ENCODE data around the gene CKAP4. TPM values are rescaled to one million over a fixed set of nuclear protein-coding genes. Genes with fewer than 3 reads are reported as not detected.

CKAP4 gene
- total and polyA plus RNA-seq, 2 donors (not counting 1 experiment from before 2014, with no cell fraction given), result 7.4 to 29.2 TPM

DNA sequence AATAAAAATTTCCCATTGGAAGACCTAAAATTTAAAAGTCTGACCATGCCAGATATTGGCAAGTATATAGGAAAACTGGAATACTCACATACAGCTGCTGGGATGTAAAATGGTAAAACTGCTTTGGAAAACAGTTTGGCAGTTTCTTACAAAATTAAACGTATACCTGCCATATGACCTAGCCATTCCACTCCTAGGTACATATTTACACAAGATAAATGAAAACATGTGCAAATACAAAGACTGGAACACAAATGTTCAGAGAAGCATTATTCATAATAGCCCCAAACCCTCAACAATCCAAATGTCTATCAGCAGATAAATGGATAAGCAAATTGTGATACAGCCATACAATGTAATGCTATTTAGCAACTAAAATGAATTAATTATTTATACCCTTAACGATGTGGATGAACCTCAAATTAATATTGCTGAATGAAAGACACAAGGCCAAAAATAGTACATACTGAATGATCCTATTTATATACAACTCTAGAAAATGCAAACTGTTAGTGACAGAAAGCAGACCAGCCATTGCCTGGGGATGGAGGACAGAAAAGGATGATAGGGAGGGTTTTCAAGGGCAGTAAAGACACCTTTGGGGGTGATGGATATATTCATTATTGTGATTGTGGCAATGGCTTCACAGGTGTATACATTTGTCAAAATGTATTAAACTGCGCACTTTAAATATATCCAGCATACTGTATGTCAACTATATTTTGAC, 33.4 kb upstream of the CKAP4 start:
- TF ChIP-seq, protein P1, sequence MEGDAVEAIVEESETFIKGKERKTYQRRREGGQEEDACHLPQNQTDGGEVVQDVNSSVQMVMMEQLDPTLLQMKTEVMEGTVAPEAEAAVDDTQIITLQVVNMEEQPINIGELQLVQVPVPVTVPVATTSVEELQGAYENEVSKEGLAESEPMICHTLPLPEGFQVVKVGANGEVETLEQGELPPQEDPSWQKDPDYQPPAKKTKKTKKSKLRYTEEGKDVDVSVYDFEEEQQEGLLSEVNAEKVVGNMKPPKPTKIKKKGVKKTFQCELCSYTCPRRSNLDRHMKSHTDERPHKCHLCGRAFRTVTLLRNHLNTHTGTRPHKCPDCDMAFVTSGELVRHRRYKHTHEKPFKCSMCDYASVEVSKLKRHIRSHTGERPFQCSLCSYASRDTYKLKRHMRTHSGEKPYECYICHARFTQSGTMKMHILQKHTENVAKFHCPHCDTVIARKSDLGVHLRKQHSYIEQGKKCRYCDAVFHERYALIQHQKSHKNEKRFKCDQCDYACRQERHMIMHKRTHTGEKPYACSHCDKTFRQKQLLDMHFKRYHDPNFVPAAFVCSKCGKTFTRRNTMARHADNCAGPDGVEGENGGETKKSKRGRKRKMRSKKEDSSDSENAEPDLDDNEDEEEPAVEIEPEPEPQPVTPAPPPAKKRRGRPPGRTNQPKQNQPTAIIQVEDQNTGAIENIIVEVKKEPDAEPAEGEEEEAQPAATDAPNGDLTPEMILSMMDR (IDR thresholded peaks at IDR 0.05), result no peak
- no peak for TF ChIP-seq EZH2 (IDR thresholded peaks at IDR 0.05; ENCODE audit: borderline replicate concordance, insufficient read depth, low read depth, low read length, poor library complexity, severe bottlenecking)
- H3K4me1 Mint-ChIP-seq, result peaks cover 41% of the 10 kb centered on the region
- Histone ChIP-seq H3K4me3 (ENCODE audit: control extremely low read depth in 1 of 5, extremely low read depth in 1 of 5, insufficient read depth in 1 of 5, low read depth in 2 of 5, low read length in 4 of 5) (no peak overlapping the region), H3K4me1 (ENCODE audit: control insufficient read depth in 2 of 2, insufficient read depth in 2 of 2, low read length in 2 of 2) (peaks cover 12% of the 10 kb centered on the region in 2 donors), H3K79me2 (ENCODE audit: control insufficient read depth, insufficient read depth, low read length) (no peaks in the 10 kb centered on the region), H3K36me3 (replicated peaks in 1 of 2; ENCODE audit: control extremely low read depth in 1 of 2, control insufficient read depth in 1 of 2, extremely low read depth in 1 of 2, insufficient read depth in 2 of 2, low read length in 1 of 2) (no peaks in the 10 kb centered on the region), H4K20me1 (ENCODE audit: control insufficient read depth, insufficient read depth, low read length, poor library complexity, severe bottlenecking) (no peaks in the 10 kb centered on the region), H3K9ac (ENCODE audit: low read length) (no peak overlapping the region), H3K4me2 (replicated peaks; ENCODE audit: low read depth, low read length, poor library complexity, severe bottlenecking) (no peak overlapping the region), H3K27ac (ENCODE audit: low read length in 2 of 2) (no peak overlapping the region), H3K9me3 (ENCODE audit: control extremely low read depth in 1 of 3, control insufficient read depth in 2 of 3, insufficient read depth in 1 of 3, low read length in 2 of 3) (peaks cover 2 to 15% (median 14%) of the 10 kb centered on the region in 3 donors), H2AFZ (ENCODE audit: insufficient read depth, low read depth, low read length, poor library complexity, severe bottlenecking) (no peak overlapping the region), H3K27me3 (replicated peaks in 1 of 4; ENCODE audit: control extremely low read depth in 1 of 4, control insufficient read depth in 3 of 4, insufficient read depth in 4 of 4, low read length in 3 of 4) (peaks cover 0 to 11% (median 0%) of the 10 kb centered on the region in 4 experiments)
- peaks cover 17% of the 10 kb centered on the region for H3K27me3 Mint-ChIP-seq
- no peak for ATAC-seq (ENCODE audit: low read depth)
- no peak for DNase-seq
- H3K27ac Mint-ChIP-seq, result no peak overlapping the region
- peaks cover 3% of the 10 kb centered on the region for H3K9me3 Mint-ChIP-seq (ENCODE audit: insufficient read depth)
- POLR2A ChIA-PET, result interaction anchor here (0.7 to 5.7 kb wide), 5 partner anchors 20 to 54 kb away, joined by 5 to 23 read pairs (median 7); partner anchors contain the start of gene TCP11L2
- no CpG with 5 or more reads among the region's 3 CpGs for WGBS (ENCODE audit: insufficient coverage)
- intact Hi-C loops (cut with micrococcal nuclease), result no loop called here
- CTCF ChIA-PET, result interaction anchor here (0.5 to 16.6 kb wide), 14 partner anchors 9 to 145 kb away, joined by 3 to 393 read pairs (median 10); partner anchors contain the start of genes CKAP4 and TCP11L2
- H3K4me3 Mint-ChIP-seq, result no peak overlapping the region

GRCh38 chr12:106280106-106280505, 32.3 kb upstream of the CKAP4 start:
- Histone ChIP-seq H3K27ac (ENCODE audit: low read length in 2 of 2) (no peak overlapping the region), H3K27me3 (replicated peaks in 1 of 4; ENCODE audit: control extremely low read depth in 1 of 4, control insufficient read depth in 3 of 4, insufficient read depth in 4 of 4, low read length in 3 of 4) (peaks cover 0 to 11% (median 0%) of the 10 kb centered on the region in 4 experiments), H3K9ac (ENCODE audit: low read length) (no peak overlapping the region), H3K4me3 (ENCODE audit: control extremely low read depth in 1 of 5, extremely low read depth in 1 of 5, insufficient read depth in 1 of 5, low read depth in 2 of 5, low read length in 4 of 5) (no peak overlapping the region), H4K20me1 (ENCODE audit: control insufficient read depth, insufficient read depth, low read length, poor library complexity, severe bottlenecking) (no peaks in the 10 kb centered on the region), H3K4me2 (replicated peaks; ENCODE audit: low read depth, low read length, poor library complexity, severe bottlenecking) (no peak overlapping the region), H2AFZ (ENCODE audit: insufficient read depth, low read depth, low read length, poor library complexity, severe bottlenecking) (no peak overlapping the region), H3K79me2 (ENCODE audit: control insufficient read depth, insufficient read depth, low read length) (no peaks in the 10 kb centered on the region), H3K4me1 (ENCODE audit: control insufficient read depth in 2 of 2, insufficient read depth in 2 of 2, low read length in 2 of 2) (peaks cover 15 to 16% of the 10 kb centered on the region in 2 donors), H3K36me3 (replicated peaks in 1 of 2; ENCODE audit: control extremely low read depth in 1 of 2, control insufficient read depth in 1 of 2, extremely low read depth in 1 of 2, insufficient read depth in 2 of 2, low read length in 1 of 2) (no peaks in the 10 kb centered on the region), H3K9me3 (ENCODE audit: control extremely low read depth in 1 of 3, control insufficient read depth in 2 of 3, insufficient read depth in 1 of 3, low read length in 2 of 3) (peaks cover 2 to 15% (median 14%) of the 10 kb centered on the region in 3 donors)
- TF ChIP-seq, protein P1 (IDR thresholded peaks at IDR 0.05), result no peak
- no peak for TF ChIP-seq EZH2 (IDR thresholded peaks at IDR 0.05; ENCODE audit: borderline replicate concordance, insufficient read depth, low read depth, low read length, poor library complexity, severe bottlenecking)
- WGBS (ENCODE audit: insufficient coverage), result no CpG with 5 or more reads among the region's 4 CpGs
- H3K9me3 Mint-ChIP-seq (ENCODE audit: insufficient read depth), result peaks cover 3% of the 10 kb centered on the region
- H3K4me1 Mint-ChIP-seq, result peaks cover 41% of the 10 kb centered on the region
- peaks cover 17% of the 10 kb centered on the region for H3K27me3 Mint-ChIP-seq
- ChIA-PET POLR2A (interaction anchor here (0.9 to 5.7 kb wide), 2 partner anchors 22 to 53 kb away, joined by 3 to 23 read pairs; partner anchors contain the start of gene TCP11L2), CTCF (interaction anchor here (0.6 to 16.6 kb wide), 10 partner anchors 16 to 52 kb away, joined by 3 to 393 read pairs (median 5); partner anchors contain the start of genes CKAP4 and TCP11L2)
- no peak overlapping the region for H3K4me3 Mint-ChIP-seq
- no peak for ATAC-seq (ENCODE audit: low read depth)
- intact Hi-C loops (cut with micrococcal nuclease), result no loop called here
- H3K27ac Mint-ChIP-seq, result no peak overlapping the region
- no peak for DNase-seq

All from B cell (primary cell).